Measurements from ENCODE around the gene RNF17. TPM values are rescaled to one million over a fixed set of nuclear protein-coding genes. Genes with fewer than 3 reads are reported as not detected.

The RNF17 gene
- total and polyA plus RNA-seq, 10 of the 15 experiments (the other 5 are each of a cell fraction or from before 2014, with no cell fraction given): not detected

DNA sequence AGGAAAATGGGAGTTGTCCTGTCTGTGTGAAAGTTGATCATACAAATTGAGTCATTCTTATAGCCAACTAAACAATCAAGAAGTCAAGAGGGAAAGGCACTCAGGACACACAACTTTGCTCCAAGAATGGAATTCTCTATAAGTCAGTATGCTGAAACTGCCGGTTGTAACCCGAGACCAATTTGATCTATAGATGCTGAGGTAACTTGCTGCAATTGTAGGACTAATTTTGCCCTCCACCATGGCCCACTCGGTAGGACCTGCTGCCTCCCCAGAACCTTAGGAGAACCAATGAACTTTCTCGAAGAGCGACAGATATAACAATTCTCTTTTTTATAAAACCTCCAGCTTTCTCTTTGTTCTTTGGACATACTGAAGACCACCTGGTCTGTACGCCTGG, 157.0 kb downstream of the RNF17 start:
- SMC1A ChIA-PET (ENCODE audit: uncharacterized antibody, unreplicated experiment): interaction anchor here (1.0 kb wide), 1 partner anchor 17 kb away, joined by 3 read pairs; no protein-coding TSS in a partner anchor
- CTCF ChIA-PET: no interaction called here
- POLR2A ChIA-PET: no interaction called here
- no peaks in the 10 kb centered on the region for H4K20me1 ChIP-seq (ENCODE audit: control insufficient read depth, insufficient read depth)
- RAD21 ChIA-PET (ENCODE audit: unreplicated experiment): interaction anchor here (1.2 kb wide), 1 partner anchor 227 kb away, joined by 3 read pairs; no protein-coding TSS in a partner anchor
- BruUV-seq (replicated peaks): no TSS peak
- FAIRE-seq (no peak), DNase-seq (ENCODE audit: low read depth, low spot score) (no peak), ATAC-seq (no peak)
- TF ChIP-seq RAD21 (IDR thresholded peaks at IDR 0.05; ENCODE audit: insufficient read depth, low read depth, low read length) (no peak), SKIL (IDR thresholded peaks at IDR 0.05; ENCODE audit: low read depth, poor library complexity, severe bottlenecking) (no peak), MYB (IDR thresholded peaks at IDR 0.05; ENCODE audit: borderline replicate concordance, low read depth, low read length) (no peak), ASH2L (IDR thresholded peaks at IDR 0.05; ENCODE audit: borderline replicate concordance, low read depth) (no peak), BRCA1 (IDR thresholded peaks at IDR 0.05; ENCODE audit: low read depth, low read length) (no peak), KLF5 (IDR thresholded peaks at IDR 0.05; ENCODE audit: partially characterized antibody) (no peak), CBX3 (IDR thresholded peaks at IDR 0.05; ENCODE audit: borderline replicate concordance, low read depth) (no peak), ZNF207 (IDR thresholded peaks at IDR 0.05; ENCODE audit: borderline replicate concordance) (no peak)
- TF ChIP-seq, protein P1, sequence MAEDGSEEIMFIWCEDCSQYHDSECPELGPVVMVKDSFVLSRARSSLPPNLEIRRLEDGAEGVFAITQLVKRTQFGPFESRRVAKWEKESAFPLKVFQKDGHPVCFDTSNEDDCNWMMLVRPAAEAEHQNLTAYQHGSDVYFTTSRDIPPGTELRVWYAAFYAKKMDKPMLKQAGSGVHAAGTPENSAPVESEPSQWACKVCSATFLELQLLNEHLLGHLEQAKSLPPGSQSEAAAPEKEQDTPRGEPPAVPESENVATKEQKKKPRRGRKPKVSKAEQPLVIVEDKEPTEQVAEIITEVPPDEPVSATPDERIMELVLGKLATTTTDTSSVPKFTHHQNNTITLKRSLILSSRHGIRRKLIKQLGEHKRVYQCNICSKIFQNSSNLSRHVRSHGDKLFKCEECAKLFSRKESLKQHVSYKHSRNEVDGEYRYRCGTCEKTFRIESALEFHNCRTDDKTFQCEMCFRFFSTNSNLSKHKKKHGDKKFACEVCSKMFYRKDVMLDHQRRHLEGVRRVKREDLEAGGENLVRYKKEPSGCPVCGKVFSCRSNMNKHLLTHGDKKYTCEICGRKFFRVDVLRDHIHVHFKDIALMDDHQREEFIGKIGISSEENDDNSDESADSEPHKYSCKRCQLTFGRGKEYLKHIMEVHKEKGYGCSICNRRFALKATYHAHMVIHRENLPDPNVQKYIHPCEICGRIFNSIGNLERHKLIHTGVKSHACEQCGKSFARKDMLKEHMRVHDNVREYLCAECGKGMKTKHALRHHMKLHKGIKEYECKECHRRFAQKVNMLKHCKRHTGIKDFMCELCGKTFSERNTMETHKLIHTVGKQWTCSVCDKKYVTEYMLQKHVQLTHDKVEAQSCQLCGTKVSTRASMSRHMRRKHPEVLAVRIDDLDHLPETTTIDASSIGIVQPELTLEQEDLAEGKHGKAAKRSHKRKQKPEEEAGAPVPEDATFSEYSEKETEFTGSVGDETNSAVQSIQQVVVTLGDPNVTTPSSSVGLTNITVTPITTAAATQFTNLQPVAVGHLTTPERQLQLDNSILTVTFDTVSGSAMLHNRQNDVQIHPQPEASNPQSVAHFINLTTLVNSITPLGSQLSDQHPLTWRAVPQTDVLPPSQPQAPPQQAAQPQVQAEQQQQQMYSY (CRISPR knock-in tag; IDR thresholded peaks at IDR 0.05): no peak
- over 99% methylated on average over 6 of the region's 6 CpGs for WGBS (ENCODE audit: insufficient coverage, insufficient replicate concordance, low lambda C conversion rate, missing lambda C conversion rate)
- peak overlapping the region; percentile 90 for H3K4me3 ChIP-seq
- H3K4me2 ChIP-seq (ENCODE audit: control insufficient read depth, insufficient read depth): peak overlapping the region; percentile 81
- no peaks in the 10 kb centered on the region for H3K36me3 ChIP-seq (ENCODE audit: control insufficient read depth in 2 of 2, insufficient read depth in 2 of 2, low read length in 1 of 2)
- in situ Hi-C loops (cut with MboI) (no loop called here), intact Hi-C loops (cut with micrococcal nuclease; ENCODE audit: unreplicated experiment) (loop anchor here (5.0 to 10.0 kb wide), 2 partner anchors 34 to 364 kb away; partner anchors contain the start of gene MTMR6)
- peaks cover 13% of the 10 kb centered on the region for H3K4me1 ChIP-seq (ENCODE audit: control insufficient read depth, insufficient read depth, low read length)
- H3K9ac ChIP-seq (ENCODE audit: control insufficient read depth, insufficient read depth, low read length): no peak overlapping the region
- H3K9me3 ChIP-seq (replicated peaks; ENCODE audit: control insufficient read depth, insufficient read depth, low read length): no peaks in the 10 kb centered on the region; the same call in 2 of the 3 replicates
- H3K27me3 ChIP-seq (replicated peaks in 1 of 2; ENCODE audit: control insufficient read depth in 2 of 2, insufficient read depth in 2 of 2, low read length in 1 of 2): no peaks in the 10 kb centered on the region
- H2AFZ ChIP-seq (ENCODE audit: control insufficient read depth, low read depth, low read length): no peak overlapping the region
- H3K79me2 ChIP-seq (ENCODE audit: control insufficient read depth, insufficient read depth, low read length): peaks cover 64% of the 10 kb centered on the region
- H3K27ac ChIP-seq (ENCODE audit: control insufficient read depth, insufficient read depth): no peak overlapping the region

Data from GM12878 (cell line).